NCI-H774 (cell line): ENCODE measurements around the gene DNAH9.

ENCODE experiments used
- DNase-seq: peaks from one replicate; lab custom pipeline; 2025; lab: John Stamatoyannopoulos, UW

Gene DNAH9

GRCh38 chr17:11598274-11599221, at the start of gene DNAH9:
TSS of gene DNAH9 (plus strand) at chr17:11598470. CDS start at chr17:11598499, 29 bp downstream.
- no peak for DNase-seq

GRCh38 chr17:11550431-11550830, 47.8 kb upstream of the DNAH9 start:
- DNase-seq, result no peak

GRCh38 chr17:11551442-11551841, 46.8 kb upstream of the DNAH9 start:
- DNase-seq, result no peak

- DNase-seq, result no peak
Observed at GRCh38 chr17:11553135-11553534, 45.1 kb upstream of the DNAH9 start.

- no peak for DNase-seq
Observed at GRCh38 chr17:11554042-11554441, 44.2 kb upstream of the DNAH9 start.

- no peak for DNase-seq
Observed at GRCh38 chr17:11554542-11554941, 43.7 kb upstream of the DNAH9 start.

GRCh38 chr17:11555530-11555929, 42.7 kb upstream of the DNAH9 start:
- no peak for DNase-seq

GRCh38 chr17:11557727-11558452, 40.4 kb upstream of the DNAH9 start:
- no peak for DNase-seq

- no peak for DNase-seq
Observed at GRCh38 chr17:11558681-11559234, 39.5 kb upstream of the DNAH9 start.

GRCh38 chr17:11559601-11560000, 38.7 kb upstream of the DNAH9 start:
- no peak for DNase-seq

GRCh38 chr17:11561281-11561680, 37.0 kb upstream of the DNAH9 start:
- no peak for DNase-seq

GRCh38 chr17:11561702-11562101, 36.6 kb upstream of the DNAH9 start:
- DNase-seq, result no peak

- no peak for DNase-seq
Observed at GRCh38 chr17:11564589-11565380, 33.5 kb upstream of the DNAH9 start.

- no peak for DNase-seq
Observed at GRCh38 chr17:11565591-11565990, 32.7 kb upstream of the DNAH9 start.

GRCh38 chr17:11578998-11579397, 19.3 kb upstream of the DNAH9 start:
- DNase-seq, result no peak

- no peak for DNase-seq
Observed at GRCh38 chr17:11580677-11581076, 17.6 kb upstream of the DNAH9 start.

- no peak for DNase-seq
Observed at GRCh38 chr17:11582217-11582616, 16.1 kb upstream of the DNAH9 start.

- no peak for DNase-seq
Observed at GRCh38 chr17:11583306-11583992, 14.8 kb upstream of the DNAH9 start.

GRCh38 chr17:11589716-11590115, 8.6 kb upstream of the DNAH9 start:
- DNase-seq, result no peak

- DNase-seq, result no peak
Observed at GRCh38 chr17:11601661-11602060, 3.4 kb downstream of the DNAH9 start.

GRCh38 chr17:11608396-11608795, 10.1 kb downstream of the DNAH9 start:
- DNase-seq, result no peak
